Right atrium auricular region (tissue), 2 donors: Measurements from ENCODE around the gene SLC35B1. TPM values are rescaled to one million over a fixed set of nuclear protein-coding genes. Genes with fewer than 3 reads are reported as not detected.

Experiments
- DNase-seq: peaks from one replicate; pipeline ENCODE4 v3.0.0-alpha.2; 2019; ENCODE audit warnings: low spot score
- H3K27ac ChIP-seq, 2 donors: fragments of 200-600 bp; sonication (generic); 1 replicate in 1 of 2; 2 replicates in 1 of 2; pipeline ENCODE4 v1.5.1; 2016 to 2019
- H3K27me3 ChIP-seq, 2 donors: fragments of 200-600 bp; sonication (generic); one replicate each; pipeline versions ENCODE4 v1.5.1 to v1.6.0; 2017 to 2019
- H3K36me3 ChIP-seq: fragments of 200-600 bp; sonication (generic); one replicate; pipeline ENCODE4 v1.5.1; 2016
- H3K4me1 ChIP-seq, 2 donors: fragments of 200-600 bp; sonication (generic); one replicate each; pipeline versions ENCODE4 v1.5.1 to v1.6.0; 2017 to 2019
- H3K4me3 ChIP-seq, 2 donors: fragments of 200-600 bp; sonication (generic); 1 replicate in 1 of 2; 2 replicates in 1 of 2; pipeline ENCODE4 v1.5.1; 2017 to 2019; ENCODE audit warnings: mild to moderate bottlenecking in 1 of 2, moderate library complexity in 1 of 2
- H3K9me3 ChIP-seq, 2 donors: fragments of 200-600 bp; sonication (generic); one replicate each; pipeline ENCODE4 v1.5.1; 2019
- total RNA-seq, 2 donors: library from RNA; depleted of rRNA; stranded (reverse); fragments of >200 nt; gene quantifications; one replicate each; pipeline ENCODE4 v1.1.0, GENCODE V29; 2016
- TF ChIP-seq, protein P1 (sequence below), 2 donors: fragments of 200-600 bp; sonication (generic); IDR thresholded peaks; one replicate each; pipeline ENCODE4 v1.5.1; 2019; ENCODE audit warnings: antibody characterized with exemption in 2 of 2

SLC35B1 gene
- total RNA-seq, 2 donors from 2014 or later, result 54.1 to 83.6 TPM

DNA sequence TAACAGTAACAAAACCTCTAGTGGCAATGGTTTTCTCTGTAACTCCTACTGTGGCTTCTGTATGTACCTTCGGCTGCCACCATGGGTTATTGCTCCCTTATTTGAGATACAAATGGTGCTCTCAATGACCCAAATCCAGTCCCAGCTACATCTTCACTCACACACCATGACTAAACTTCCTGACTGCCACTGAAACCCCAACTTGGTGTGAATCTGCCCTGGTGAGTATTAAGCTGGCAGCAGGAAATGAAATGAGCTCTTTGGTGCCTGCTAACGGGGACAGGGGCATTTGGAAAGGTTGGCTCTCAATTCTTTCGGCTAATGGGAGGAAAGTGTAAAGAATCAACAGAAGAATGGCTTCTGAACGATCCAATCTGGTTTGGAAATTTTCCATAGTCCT lies 7.5 kb upstream of the SLC35B1 start:
- DNase-seq, result no peak
- TF ChIP-seq, protein P1, sequence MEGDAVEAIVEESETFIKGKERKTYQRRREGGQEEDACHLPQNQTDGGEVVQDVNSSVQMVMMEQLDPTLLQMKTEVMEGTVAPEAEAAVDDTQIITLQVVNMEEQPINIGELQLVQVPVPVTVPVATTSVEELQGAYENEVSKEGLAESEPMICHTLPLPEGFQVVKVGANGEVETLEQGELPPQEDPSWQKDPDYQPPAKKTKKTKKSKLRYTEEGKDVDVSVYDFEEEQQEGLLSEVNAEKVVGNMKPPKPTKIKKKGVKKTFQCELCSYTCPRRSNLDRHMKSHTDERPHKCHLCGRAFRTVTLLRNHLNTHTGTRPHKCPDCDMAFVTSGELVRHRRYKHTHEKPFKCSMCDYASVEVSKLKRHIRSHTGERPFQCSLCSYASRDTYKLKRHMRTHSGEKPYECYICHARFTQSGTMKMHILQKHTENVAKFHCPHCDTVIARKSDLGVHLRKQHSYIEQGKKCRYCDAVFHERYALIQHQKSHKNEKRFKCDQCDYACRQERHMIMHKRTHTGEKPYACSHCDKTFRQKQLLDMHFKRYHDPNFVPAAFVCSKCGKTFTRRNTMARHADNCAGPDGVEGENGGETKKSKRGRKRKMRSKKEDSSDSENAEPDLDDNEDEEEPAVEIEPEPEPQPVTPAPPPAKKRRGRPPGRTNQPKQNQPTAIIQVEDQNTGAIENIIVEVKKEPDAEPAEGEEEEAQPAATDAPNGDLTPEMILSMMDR (IDR thresholded peaks at IDR 0.05), result no peak
- H3K4me3 ChIP-seq, result no peak overlapping the region
- peaks cover 0 to 28% of the 10 kb centered on the region in 2 donors for H3K4me1 ChIP-seq
- H3K27ac ChIP-seq, result peak overlapping the region; percentile 65 to 76
- H3K9me3 ChIP-seq, result no peaks in the 10 kb centered on the region
- H3K36me3 ChIP-seq, result peaks cover 38% of the 10 kb centered on the region
- no peaks in the 10 kb centered on the region for H3K27me3 ChIP-seq

DNA sequence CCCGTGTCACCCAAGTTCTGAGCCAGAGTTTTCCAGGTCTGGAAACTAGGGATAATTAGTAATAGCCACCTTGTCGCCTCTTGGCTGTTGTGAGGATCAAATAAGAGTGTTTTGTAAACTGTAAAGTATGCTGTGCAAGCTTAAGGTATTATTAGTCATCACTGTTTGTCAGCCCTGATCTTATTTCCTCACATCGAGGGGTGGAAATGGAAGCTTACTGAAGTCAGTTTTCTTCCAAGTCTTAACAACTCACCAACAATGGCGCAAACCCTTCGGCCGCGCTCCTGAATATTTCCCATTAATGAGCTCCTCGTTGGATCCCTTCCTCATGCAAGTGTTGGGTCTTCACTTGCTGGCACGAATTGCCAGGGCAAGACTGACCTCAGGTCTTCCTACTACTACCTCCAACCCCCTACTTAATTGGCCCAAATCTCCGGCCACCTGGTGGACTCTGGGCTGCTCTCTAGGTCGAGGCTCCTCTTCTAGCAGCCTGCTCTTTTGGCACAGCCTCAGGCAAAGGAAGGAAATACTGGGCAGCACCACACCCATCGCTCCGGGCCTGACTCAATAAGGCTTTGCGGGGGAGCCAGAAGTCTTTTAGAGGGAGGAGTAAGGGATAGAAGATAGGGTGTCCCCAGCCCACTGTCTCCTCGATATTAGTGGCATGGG lies 885 bp upstream of the SLC35B1 start:
- Histone ChIP-seq H3K36me3 (peaks cover 39% of the 10 kb centered on the region), H3K4me3 (peak overlapping the region; percentile 27 to 97), H3K9me3 (no peaks in the 10 kb centered on the region), H3K27ac (peak overlapping the region; percentile 82 to 95), H3K27me3 (no peaks in the 10 kb centered on the region), H3K4me1 (peaks cover 0 to 24% of the 10 kb centered on the region in 2 donors)
- DNase-seq, result no peak
- TF ChIP-seq, protein P1 (IDR thresholded peaks at IDR 0.05), result peak; percentile 11 to 19

DNA sequence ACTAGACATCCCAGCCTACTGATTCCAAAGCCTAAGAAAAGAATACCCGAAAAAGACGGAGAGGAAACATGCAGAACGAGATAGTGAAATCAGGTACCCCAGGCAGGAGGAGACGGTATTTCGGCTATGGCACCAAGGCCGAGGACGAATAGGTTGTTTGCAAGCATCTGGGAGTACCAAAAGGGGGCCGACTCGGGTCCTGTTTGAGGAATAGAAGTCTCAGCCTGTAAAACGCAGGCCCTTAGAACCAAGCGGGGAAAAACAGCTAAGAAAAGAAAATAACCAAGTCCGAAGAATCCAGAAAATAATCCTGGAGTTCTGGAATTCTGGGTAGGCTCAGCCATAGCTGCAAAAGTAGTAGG lies 537 bp downstream of the SLC35B1 start:
- peaks cover 51% of the 10 kb centered on the region for H3K36me3 ChIP-seq

DNA sequence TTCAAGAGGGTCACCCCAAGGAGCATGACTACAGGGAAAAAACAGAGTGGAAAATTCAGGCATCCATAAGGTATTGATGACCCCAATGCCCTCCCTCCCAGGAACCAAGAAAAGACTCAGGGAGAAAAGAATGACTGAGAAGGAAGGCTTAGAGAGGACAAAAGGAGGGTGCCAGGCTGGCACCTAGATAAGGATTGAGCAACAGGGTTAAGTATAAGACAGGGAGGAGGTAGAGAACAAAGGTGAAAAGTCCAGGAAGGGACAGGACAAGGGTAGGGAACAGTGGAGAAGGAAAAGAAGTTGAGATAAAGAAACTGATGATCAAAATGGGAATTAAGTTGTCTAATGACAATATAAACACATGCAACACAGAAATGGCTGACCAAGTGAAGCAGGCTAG lies 2.5 kb downstream of the SLC35B1 start:
- Histone ChIP-seq H3K27me3 (no peaks in the 10 kb centered on the region), H3K27ac (no peak overlapping the region), H3K9me3 (no peaks in the 10 kb centered on the region), H3K4me3 (no peak overlapping the region), H3K4me1 (peaks cover 0 to 24% of the 10 kb centered on the region in 2 donors), H3K36me3 (peaks cover 56% of the 10 kb centered on the region)
- DNase-seq, result no peak
- TF ChIP-seq, protein P1 (IDR thresholded peaks at IDR 0.05), result no peak

More for the DNA sequence above, 537 bp downstream of the SLC35B1 start:
- no peak for DNase-seq
- TF ChIP-seq, protein P1 (IDR thresholded peaks at IDR 0.05), result no peak
- Histone ChIP-seq H3K4me3 (peak overlapping the region; percentile 95 to 97), H3K9me3 (no peaks in the 10 kb centered on the region), H3K27ac (peak overlapping the region; percentile 82 to 95), H3K4me1 (peaks cover 0 to 24% of the 10 kb centered on the region in 2 donors), H3K27me3 (no peaks in the 10 kb centered on the region)

DNA sequence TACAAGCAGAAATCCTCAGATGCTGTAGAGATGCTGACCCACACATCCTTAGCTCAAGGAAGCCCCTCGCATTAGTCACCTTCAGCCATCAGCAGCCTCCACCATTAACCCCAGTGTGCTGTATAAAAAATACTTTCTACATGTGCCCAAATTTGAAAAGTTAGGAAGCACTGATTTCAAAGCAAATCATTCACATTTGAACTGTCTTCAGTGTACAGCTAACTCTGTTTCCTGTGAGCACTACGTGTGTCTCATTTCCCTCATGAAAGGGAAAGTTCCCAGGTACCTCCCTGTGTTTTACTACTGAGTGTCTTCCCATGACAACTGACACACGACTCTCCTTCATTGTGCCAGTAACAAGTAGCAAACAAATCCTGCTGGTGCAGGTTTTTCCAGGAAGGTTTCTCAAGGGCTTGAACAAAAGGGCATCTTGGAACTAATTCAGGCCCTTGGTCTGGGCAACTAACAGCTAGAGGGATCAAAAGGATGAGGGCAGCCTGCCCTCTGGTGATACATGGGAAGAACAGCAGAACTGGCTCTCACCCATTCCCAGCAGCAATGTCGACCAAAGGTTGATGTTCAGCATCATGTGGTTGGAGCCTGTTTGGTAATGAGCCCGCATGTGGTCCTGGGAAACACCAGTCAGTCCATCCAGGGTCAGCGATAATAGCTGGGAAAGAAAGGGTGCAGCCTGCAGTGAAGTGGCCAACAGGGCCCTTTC lies 4.0 kb downstream of the SLC35B1 start:
- no peak overlapping the region for H3K4me3 ChIP-seq
- H3K27me3 ChIP-seq, result no peaks in the 10 kb centered on the region
- peaks cover 0 to 18% of the 10 kb centered on the region in 2 donors for H3K4me1 ChIP-seq
- no peaks in the 10 kb centered on the region for H3K9me3 ChIP-seq
- DNase-seq, result no peak
- TF ChIP-seq, protein P1 (IDR thresholded peaks at IDR 0.05), result peak in 1 of 2 donors; percentile 66
- no peak overlapping the region for H3K27ac ChIP-seq
- peaks cover 63% of the 10 kb centered on the region for H3K36me3 ChIP-seq
